ENCODE measurements around the gene ARMC7.
"Not testable (repeated sequence)": the region's sequence is repeated elsewhere in the genome, so short reads cannot be mapped to it uniquely, and the experiment has no call there.

ARMC7 gene

GRCh38 chr17:75102385-75102821 is 7.4 kb upstream of the ARMC7 start:
- DNase-seq (ENCODE audit: low read depth) = no peak

GRCh38 chr17:75103601-75104554 is 5.9 kb upstream of the ARMC7 start:
- no peak for DNase-seq (ENCODE audit: low read depth)

DNA sequence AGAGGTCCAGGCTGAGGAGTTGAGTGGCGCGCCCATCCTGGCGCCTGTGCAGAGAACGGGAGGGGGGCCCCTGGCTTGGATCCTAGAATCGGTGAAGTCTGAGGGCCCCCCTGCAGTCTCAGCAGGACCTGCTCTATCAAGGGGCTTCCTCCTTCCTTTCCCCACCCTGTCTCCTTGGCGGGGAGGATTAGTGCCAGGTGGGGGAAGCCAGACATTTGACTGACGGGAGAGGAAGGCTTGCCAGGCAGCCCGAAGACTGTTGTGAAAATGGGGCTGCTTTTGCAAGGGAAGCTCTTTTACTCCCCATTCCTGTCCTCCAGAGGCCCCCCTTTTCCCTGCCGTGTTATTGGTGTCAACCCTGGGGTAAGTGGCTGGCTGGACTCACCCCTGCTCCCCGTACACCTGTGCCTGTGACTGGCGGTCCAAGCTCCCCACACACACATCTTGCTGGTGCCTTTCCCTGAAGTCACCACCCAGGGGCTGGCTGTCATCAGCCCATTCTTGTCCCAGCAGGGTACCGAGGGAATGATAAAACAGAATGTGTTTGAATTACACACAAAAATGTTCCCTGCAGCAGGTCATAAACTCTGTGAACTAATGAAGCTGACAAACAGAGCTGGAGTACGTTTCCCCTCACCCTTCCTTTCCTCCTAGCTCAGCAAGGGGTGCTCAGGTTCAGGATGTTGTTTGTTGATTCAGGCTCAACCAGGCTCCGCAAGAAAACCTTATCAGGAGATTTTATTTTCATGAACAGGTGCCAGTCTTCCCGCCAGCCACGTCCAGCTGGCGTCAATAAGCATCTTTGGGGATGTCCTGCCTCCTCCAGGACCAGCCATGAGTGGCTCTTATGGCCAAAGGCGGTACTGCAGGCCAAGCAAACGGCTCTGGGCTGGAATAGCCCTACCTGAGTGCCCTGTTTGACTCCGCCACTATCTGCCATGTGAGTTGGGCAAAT is 4.4 kb upstream of the ARMC7 start:
- DNase-seq (ENCODE audit: low read depth) = no peak

DNA sequence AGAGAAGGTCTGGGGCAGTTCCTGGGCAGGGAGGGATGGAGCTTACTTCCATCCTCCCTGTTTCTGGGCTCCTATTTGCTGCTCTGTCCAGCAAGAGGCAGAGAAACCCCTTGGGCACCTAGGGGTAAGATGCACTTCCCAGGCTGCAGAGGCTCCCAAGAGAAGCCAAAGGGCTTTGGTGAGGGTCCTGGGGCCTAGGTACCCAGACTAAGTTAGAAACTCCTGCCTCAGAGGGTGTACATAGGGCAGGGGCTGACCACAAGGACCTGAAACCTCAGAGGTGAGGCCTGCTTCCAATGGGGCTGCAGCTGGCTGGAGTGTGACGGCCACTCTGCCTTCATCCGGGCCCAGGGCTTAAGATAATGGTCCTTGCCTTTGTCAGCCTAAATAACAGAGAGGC is 1.6 kb upstream of the ARMC7 start:
- no peak for DNase-seq (ENCODE audit: low read depth)

- DNase-seq (ENCODE audit: low read depth) = no peak
Observed at GRCh38 chr17:75109046-75109406, 743 bp upstream of the ARMC7 start.

DNA sequence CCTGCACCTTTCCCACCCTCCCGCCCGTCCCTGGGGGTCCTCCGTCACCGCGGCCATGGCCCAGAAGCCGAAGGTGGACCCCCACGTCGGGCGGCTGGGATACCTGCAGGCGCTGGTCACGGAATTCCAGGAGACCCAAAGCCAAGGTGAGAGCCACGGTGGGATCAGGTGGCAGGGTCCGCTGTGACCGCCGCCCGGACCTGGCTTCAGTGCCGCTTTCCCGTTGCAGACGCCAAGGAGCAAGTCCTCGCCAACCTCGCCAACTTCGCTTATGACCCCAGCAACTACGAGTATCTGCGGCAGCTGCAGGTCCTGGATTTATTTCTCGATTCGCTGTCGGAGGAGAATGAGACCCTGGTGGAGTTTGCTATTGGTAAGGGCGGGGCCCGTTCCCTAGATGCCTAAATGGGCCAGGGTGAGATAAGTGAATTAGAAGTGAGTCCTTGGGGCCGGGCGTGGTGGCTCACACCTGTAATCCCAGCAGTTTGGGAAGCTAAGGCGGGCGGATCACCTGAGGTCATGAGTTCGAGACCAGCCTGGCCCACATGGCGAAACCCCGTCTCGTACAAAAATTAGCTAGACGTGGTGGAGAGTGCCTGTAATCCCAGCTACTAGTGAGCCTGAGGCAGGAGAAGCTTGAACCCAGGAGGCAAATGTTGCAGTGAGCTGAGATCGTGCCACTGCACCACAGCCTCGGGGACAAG is 617 bp downstream of the ARMC7 start:
- no peak for DNase-seq (ENCODE audit: low read depth)

DNA sequence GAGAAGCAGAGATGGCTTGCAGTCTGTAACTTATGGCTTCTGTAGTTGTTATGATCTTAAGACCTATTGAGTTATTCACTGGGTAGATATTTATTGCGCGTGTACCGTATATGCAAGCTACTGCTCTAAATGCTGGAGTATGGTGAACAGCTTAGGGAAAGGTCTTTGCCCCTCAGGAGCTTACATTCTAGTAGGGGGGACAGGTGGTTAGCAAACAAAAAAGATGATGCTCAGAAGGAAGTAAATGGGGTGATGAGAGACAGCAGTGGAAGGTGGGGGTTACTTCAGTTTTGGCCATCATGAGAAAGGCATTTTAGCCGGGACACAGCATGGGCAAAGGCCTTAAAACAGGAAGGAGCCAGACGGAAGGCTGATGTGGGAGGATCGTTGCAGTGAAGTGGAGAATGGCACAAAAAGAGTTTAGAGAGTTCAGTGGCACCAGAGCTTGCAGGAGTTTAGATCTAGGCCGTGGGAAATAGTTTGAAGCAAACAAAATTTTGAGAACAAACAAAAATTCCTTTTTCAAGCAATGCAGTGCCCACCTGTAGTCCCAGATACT is 2.1 kb downstream of the ARMC7 start:
- DNase-seq (ENCODE audit: low read depth) = no peak

- DNase-seq (ENCODE audit: low read depth) = peak; percentile 89
Observed at GRCh38 chr17:75113798-75114551, 4.2 kb downstream of the ARMC7 start.

DNA sequence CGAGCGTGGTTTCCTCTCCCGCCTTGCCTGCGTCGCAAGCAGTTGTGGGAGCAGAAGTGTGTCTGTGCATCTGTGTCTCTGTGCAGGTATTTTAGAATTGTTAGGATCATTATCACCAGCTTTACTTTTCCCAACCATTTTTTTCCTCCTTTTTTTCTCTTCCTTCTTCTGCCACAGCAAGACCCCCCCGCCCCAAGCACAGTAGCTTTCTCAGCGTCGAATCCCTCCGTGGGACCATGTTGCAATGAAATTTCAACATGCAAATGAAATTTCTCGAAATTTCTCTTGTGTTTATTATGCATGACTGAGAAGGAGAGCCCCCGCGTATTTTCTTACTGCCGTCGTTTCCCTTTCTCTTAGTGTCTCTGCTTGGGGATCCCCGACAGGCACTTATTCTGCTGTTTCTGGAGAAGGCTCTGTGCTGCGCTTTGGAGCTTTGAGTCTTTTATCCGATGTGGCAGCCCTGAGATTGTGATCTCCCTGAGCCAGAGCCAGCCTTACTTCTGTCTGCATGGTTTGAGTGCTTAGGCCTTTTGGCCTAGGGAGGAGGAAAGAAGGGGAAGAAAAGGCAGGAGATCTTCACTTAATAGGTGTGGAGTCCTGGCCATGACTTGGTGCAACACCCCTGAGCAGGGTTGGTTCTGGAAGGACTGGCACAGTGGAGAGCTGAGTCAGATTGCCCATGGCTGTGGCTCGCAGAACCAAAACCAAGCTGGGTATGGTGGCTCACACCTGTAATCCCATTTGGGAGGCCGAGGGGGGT is 5.0 kb downstream of the ARMC7 start:
- no peak for DNase-seq (ENCODE audit: low read depth)

- DNase-seq (ENCODE audit: low read depth) = no peak
Observed at GRCh38 chr17:75115555-75115954, 5.8 kb downstream of the ARMC7 start.

DNA sequence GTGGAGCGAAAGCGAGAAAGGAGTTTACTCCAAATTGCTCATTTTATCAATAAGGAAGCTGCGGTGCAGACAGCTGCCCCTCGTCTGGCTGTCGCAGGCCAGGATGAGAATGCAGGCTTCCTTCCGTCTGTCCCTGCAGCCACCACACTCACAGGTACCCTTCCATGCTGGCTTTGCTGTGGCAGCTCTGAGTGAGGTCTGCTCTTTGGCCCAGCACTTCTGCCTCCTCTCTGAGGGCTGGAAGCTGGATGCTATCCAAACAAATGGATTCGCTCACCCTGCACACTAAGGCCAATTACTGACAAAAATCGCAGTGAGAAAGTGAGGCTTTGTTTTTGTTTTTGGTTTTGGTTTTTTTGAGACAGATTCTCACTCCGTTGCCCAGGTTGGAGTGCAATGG is 7.0 kb downstream of the ARMC7 start:
- no peak for DNase-seq (ENCODE audit: low read depth)

- no peak for DNase-seq (ENCODE audit: low read depth)
Observed at GRCh38 chr17:75118307-75118706, 8.5 kb downstream of the ARMC7 start.

DNA sequence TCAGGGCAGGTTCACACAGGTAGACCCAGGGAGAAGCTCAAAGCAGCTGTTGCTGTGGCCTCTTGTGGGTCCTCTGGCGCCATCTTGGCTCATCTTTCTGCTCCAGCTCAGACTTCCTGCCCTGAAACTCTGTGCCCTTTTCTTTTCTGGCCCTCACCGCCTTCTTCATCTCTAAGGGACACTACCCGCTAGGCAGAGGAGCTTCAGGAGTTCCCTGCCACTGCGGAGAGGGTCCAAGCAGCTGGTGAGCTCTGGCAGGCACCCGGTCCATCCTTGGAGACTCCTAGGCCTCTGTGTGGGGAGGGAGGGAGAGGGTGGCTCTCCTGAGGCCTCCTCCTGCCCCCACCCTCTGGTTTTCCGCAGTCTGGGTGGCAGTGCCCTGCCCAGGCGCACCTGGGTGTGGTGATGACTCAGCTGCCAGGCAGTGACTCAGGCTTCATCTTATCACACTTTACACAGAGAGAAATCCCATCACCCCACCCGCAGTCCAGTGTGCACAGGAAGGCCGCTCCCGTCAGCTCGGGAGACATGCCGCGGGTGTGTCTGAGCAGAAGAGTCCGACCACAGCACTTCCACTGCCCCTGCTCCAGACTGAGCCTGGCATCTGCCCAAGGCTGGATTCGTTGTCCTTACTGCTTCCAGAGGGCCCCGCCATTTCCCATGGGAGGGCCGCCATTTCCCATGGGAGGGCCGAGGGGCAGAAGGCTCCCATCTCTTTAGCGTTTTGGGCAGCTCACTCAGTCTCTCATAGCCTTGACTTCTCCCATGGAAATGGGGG is 14.5 kb downstream of the ARMC7 start:
- DNase-seq (ENCODE audit: low read depth) = peak; percentile 40

DNA sequence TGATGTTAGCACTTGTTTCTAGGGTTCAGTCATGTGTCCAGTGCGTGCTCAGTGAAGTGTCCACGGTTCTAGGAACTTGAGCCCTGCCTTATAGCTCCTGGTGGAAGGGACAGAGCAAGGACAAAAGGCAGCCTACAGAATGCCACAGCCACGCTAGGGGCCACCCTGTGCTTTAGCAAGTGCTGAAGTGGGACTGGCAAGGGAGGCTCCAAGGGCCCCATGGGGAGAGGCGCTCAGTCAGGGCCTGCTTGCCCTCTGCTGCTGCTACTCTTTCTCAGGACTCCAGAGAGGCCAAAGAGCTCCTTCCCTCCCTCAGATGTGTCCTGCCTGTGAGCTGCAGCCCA is 15.0 kb downstream of the ARMC7 start:
- DNase-seq (ENCODE audit: low read depth) = no peak

- no peak for DNase-seq (ENCODE audit: low read depth)
Observed at GRCh38 chr17:75125984-75126383, 16.2 kb downstream of the ARMC7 start.

DNA sequence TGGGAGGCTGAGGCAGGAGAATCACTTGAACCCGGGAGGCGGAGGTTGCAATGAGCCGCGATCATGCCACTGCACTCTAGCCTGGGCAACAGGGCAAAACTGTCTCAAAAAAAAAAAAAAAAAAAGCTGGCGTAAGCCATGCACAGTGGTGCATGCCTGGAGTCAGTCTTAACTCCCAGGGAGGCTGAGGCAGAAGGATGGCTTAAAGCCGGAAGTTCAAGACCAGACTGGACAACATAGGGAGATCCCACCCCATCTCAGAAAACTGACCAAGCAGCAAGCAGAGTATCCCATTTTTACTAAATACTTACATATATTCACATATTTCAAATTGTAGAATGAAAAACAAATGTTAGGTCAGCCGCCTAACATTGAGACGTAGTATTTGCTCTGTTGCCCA is 17.2 kb downstream of the ARMC7 start:
- no peak for DNase-seq (ENCODE audit: low read depth)

GRCh38 chr17:75127936-75128335 is 18.2 kb downstream of the ARMC7 start:
- DNase-seq (ENCODE audit: low read depth) = not testable (repeated sequence)

- DNase-seq (ENCODE audit: low read depth) = no peak
Observed at GRCh38 chr17:75128694-75129505, 19.1 kb downstream of the ARMC7 start.

- no peak for DNase-seq (ENCODE audit: low read depth)
Observed at GRCh38 chr17:75129576-75129975, 19.8 kb downstream of the ARMC7 start.

Data from stimulated activated CD8-positive, alpha-beta memory T cell treated with anti-CD3 and anti-CD28 coated beads, Interleukin-15, amount 100 ng/mL, for 1 hour (primary cell).